Chondrocyte (in vitro differentiated cells): ENCODE results near the gene TBC1D24. TPM values are rescaled to one million over a fixed set of nuclear protein-coding genes. Genes with fewer than 3 reads are reported as not detected.

Experiments
- DNase-seq: peaks from one replicate; pipeline ENCODE4 v3.0.0; 2021; ENCODE audit warnings: mixed read lengths, low spot score
- H3K27ac Mint-ChIP-seq: one replicate; pipeline ENCODE4 v1.8.0; 2021; ENCODE audit warnings: mild to moderate bottlenecking, moderate library complexity, mixed read lengths; ENCODE audit not compliant: unreplicated experiment
- H3K27me3 Mint-ChIP-seq: 2 replicates; pipeline ENCODE4 v1.8.0; 2021; ENCODE audit warnings: low read depth, mixed read lengths
- H3K36me3 Mint-ChIP-seq: 2 replicates; pipeline ENCODE4 v1.8.0; 2021; ENCODE audit warnings: low read depth, mixed read lengths
- H3K4me1 Mint-ChIP-seq: 2 replicates; pipeline ENCODE4 v1.8.0; 2021; ENCODE audit warnings: low read depth, mild to moderate bottlenecking, mixed read lengths
- H3K4me3 Mint-ChIP-seq: one replicate; pipeline ENCODE4 v1.8.0; 2021; ENCODE audit warnings: mild to moderate bottlenecking, moderate library complexity, mixed read lengths; ENCODE audit not compliant: unreplicated experiment
- H3K9me3 Mint-ChIP-seq: 2 replicates; pipeline ENCODE4 v1.8.0; 2021; ENCODE audit warnings: low read depth, mixed read lengths
- CTCF ChIP-seq: fragments of 200-600 bp; sonication (generic); IDR thresholded peaks from 2 replicates; pipeline ENCODE4 v1.5.0; 2021; ENCODE audit warnings: antibody characterized with exemption, mild to moderate bottlenecking, moderate library complexity
- total RNA-seq: library from RNA; stranded (reverse); gene quantifications from 3 replicates; pipeline ENCODE4 v1.2.1, GENCODE V29; 2021

The TBC1D24 gene
- total RNA-seq, 1 donor from 2014 or later = 17.9 TPM

- DNase-seq = no peak
- H3K9me3 Mint-ChIP-seq = no peaks in the 10 kb centered on the region
- peaks cover 10% of the 10 kb centered on the region for H3K4me1 Mint-ChIP-seq
- no peak for TF ChIP-seq CTCF
- peaks cover 3% of the 10 kb centered on the region for H3K36me3 Mint-ChIP-seq
- H3K27ac Mint-ChIP-seq = no peak overlapping the region
- H3K4me3 Mint-ChIP-seq = no peak overlapping the region
- H3K27me3 Mint-ChIP-seq = no peaks in the 10 kb centered on the region
Measured at GRCh38 chr16:2457946-2458345, 17.0 kb upstream of the TBC1D24 start.

DNA sequence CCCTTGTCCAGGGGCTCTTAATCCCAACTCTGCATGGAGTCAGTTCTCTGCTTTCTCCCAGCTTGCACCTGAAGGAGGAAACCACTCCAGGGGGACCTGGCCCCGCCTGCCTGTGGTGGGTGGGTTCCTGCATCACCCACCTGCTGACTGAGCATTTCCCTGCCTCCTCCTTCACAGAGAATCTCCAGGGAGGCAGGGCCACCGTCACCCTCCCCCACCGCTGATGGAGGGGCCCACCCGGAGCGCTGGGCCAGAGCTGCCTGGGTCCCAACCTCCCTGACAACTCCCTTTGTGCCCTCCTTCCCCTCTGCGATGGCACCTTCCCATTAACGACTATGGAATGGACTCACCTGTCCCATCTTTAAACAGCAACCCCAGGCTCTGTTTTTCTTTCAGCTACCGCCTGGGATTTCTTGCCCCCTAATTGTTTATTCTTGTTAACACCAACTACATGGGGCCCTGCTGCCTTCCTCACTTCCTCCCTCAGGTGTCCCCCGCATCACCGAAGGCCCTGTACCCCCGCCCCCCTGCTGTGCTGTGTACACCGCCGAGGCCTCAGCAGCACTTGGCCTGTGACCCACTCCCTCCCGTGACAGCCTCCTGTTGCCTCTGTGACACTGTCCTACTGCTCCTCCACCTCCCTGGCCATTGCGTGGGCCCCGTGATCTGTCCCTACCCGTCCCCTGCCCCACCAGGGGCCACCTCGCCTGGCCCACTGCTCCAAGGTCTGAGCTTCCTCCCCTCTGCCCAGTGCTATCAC is 15.9 kb upstream of the TBC1D24 start:
- peak; percentile 87 for DNase-seq
- Mint-ChIP-seq H3K27me3 (no peaks in the 10 kb centered on the region), H3K36me3 (no peaks in the 10 kb centered on the region), H3K27ac (peak overlapping the region; percentile 85), H3K4me1 (peaks cover 14% of the 10 kb centered on the region), H3K9me3 (no peaks in the 10 kb centered on the region), H3K4me3 (peak overlapping the region; percentile 84)
- TF ChIP-seq CTCF = no peak

- Mint-ChIP-seq H3K27me3 (no peaks in the 10 kb centered on the region), H3K36me3 (no peaks in the 10 kb centered on the region), H3K4me1 (peaks cover 14% of the 10 kb centered on the region), H3K9me3 (no peaks in the 10 kb centered on the region), H3K4me3 (peak within 1 kb of the TSS; percentile 84), H3K27ac (peak within 1 kb of the TSS; percentile 85)
- peak; percentile 98 for DNase-seq
- TF ChIP-seq CTCF = peak; percentile 24
Measured at GRCh38 chr16:2459647-2460390, 15.1 kb upstream of the TBC1D24 start, which contains the start of gene TEDC2. TSS of gene TEDC2 (plus strand) at chr16:2460109. CDS start at chr16:2460145, 36 bp downstream.

- H3K27ac Mint-ChIP-seq = no peak overlapping the region
- no peak for DNase-seq
- no peaks in the 10 kb centered on the region for H3K36me3 Mint-ChIP-seq
- no peaks in the 10 kb centered on the region for H3K27me3 Mint-ChIP-seq
- TF ChIP-seq CTCF = no peak
- no peaks in the 10 kb centered on the region for H3K9me3 Mint-ChIP-seq
- peak overlapping the region; percentile 44 for H3K4me3 Mint-ChIP-seq
- peaks cover 14% of the 10 kb centered on the region for H3K4me1 Mint-ChIP-seq
Measured at GRCh38 chr16:2460391-2460713, 14.6 kb upstream of the TBC1D24 start.

- no peak for TF ChIP-seq CTCF
- Mint-ChIP-seq H3K4me1 (peaks cover 14% of the 10 kb centered on the region), H3K4me3 (peak overlapping the region; percentile 44), H3K27me3 (no peaks in the 10 kb centered on the region), H3K27ac (no peak overlapping the region), H3K36me3 (no peaks in the 10 kb centered on the region), H3K9me3 (no peaks in the 10 kb centered on the region)
- peak; percentile 82 for DNase-seq
Measured at GRCh38 chr16:2460916-2461315, 14.0 kb upstream of the TBC1D24 start.
